GM12891 (cell line): Measurements from ENCODE around the gene SLC27A1.

Experiments used
- POLR2A ChIP-seq: IDR thresholded peaks from 2 replicates; pipeline ENCODE4 v1.6.1; 2011; ENCODE audit warnings: low read depth, low read length, control low read depth
- POLR2AphosphoS5 ChIP-seq: IDR thresholded peaks from 2 replicates; pipeline ENCODE4 v1.6.1; 2011; ENCODE audit warnings: low read depth, low read length, control low read depth
- SPI1 ChIP-seq: IDR thresholded peaks from 2 replicates; pipeline ENCODE4 v1.6.1; 2011; ENCODE audit warnings: low read depth, low read length, control low read depth
- TAF1 ChIP-seq: IDR thresholded peaks from 2 replicates; pipeline ENCODE4 v1.6.1; 2011; ENCODE audit warnings: low read depth, low read length, control low read depth

DNA sequence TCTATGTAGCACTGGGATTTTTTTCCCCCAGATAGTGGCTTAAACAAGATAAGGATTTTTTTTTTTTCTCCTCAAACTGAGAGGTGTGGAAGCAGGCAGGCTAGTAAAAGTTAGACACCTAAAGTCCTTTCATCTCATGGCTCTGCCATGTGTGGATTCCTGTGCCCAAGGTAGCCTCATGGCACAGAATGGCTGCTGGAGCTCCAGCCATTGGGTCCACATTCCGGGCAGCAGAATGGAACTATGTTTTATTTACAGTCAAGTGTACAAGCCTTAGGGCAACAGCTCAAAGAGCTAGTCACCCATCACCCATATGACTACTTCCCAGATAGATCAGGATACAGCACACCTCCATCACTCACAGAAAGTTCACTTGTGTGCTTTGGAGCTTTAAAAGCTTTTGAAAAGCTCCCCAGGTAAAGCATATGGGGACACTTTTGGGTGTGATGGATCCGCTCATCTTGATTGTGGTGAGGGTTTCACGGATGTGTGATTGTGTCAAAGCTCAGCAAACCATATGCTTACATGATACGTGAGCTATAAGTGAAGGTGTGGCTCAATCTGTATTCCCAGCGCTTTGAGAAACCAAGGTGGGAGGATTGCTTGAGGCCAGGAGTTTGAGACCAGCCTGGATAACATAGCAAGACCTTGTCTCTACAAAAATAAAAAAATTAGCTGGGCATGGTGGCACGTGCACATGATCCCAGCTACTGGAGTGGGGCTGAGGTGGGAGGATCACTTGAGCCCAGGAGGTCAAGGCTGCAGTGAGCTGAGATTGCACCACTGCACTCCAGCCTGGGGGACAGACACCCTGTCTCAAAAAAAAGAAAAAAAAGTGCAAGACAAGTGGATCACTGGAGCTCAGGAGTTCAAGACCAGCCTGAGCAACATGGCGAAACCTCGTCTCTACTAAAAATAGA, 59.2 kb downstream of the SLC27A1 start:
- TF ChIP-seq POLR2AphosphoS5: no peak
- no peak for TF ChIP-seq POLR2A
- TF ChIP-seq TAF1: no peak
- TF ChIP-seq SPI1: no peak
